Measurements from ENCODE around the gene COIL.

DNA sequence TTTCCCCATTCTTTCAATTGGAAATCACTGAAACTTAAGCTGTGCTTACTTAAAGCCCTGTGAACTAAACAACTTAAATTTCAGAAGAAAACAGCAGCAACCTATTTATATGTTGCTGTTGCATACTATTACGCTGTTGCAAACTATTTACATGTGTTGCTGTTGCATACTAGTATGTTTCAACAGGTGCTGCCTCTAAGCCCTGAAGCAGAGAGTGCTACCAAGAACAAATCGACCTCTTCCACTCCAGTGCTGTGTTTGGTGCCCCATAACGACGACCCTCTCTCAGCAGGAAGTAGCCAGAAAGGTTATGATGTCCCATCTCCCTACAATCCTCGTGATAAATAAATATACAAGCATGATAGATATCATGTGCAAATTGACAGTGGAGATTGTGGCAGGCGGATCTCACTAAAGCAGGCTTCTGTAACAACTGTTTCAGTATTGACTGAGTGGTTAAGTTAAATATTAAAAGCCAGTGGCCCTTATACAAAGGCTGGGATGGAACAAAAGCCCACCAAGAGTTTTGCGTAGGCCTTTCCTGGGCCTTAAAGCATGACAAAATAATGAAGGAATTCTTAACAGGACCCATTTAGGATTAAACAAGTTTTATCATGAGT, 11.4 kb upstream of the COIL start:
- TF ChIP-seq POLR2A (IDR thresholded peaks at IDR 0.05; ENCODE audit: borderline replicate concordance, extremely low read depth, insufficient read depth, insufficient read length) (no peak), RAD21 (IDR thresholded peaks at IDR 0.05; ENCODE audit: low read depth) (no peak)
- TF ChIP-seq, protein P1, sequence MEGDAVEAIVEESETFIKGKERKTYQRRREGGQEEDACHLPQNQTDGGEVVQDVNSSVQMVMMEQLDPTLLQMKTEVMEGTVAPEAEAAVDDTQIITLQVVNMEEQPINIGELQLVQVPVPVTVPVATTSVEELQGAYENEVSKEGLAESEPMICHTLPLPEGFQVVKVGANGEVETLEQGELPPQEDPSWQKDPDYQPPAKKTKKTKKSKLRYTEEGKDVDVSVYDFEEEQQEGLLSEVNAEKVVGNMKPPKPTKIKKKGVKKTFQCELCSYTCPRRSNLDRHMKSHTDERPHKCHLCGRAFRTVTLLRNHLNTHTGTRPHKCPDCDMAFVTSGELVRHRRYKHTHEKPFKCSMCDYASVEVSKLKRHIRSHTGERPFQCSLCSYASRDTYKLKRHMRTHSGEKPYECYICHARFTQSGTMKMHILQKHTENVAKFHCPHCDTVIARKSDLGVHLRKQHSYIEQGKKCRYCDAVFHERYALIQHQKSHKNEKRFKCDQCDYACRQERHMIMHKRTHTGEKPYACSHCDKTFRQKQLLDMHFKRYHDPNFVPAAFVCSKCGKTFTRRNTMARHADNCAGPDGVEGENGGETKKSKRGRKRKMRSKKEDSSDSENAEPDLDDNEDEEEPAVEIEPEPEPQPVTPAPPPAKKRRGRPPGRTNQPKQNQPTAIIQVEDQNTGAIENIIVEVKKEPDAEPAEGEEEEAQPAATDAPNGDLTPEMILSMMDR (IDR thresholded peaks at IDR 0.05 in 2 of 3, conservative IDR thresholded peaks at IDR 0.05 in 1 of 3; ENCODE audit: borderline replicate concordance in 1 of 3, insufficient read depth in 1 of 3, low read depth in 2 of 3, low read length in 2 of 3) = no peak
